ENCODE measurements around the gene SLC35G1. TPM values are rescaled to one million over a fixed set of nuclear protein-coding genes. Genes with fewer than 3 reads are reported as not detected.
A peak's percentile ranks its signal among the peaks of the same experiment; 100 is the strongest.

Gene SLC35G1
- total and polyA plus RNA-seq, 11 donors, result 1.3 to 4.1 (median 2.0) TPM

DNA sequence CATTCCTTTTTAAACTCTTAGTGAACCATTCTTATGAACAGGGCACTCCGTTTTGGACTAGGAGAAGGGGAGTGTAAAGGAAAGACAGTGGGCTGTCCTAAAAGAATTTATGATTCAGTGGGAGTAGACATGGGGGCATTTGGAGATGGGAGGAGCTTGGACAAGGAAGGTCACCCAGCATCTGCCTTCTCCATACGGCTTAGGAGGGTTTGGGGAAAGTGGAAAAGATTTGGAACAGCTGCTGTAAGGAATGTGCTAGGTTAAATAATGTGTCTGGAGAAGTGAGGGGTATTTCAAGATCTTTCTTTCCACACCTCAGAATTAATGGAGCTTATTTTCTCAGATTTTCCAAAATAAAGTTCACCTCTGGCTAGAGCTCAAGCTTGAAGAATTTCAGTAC, 24.0 kb downstream of the SLC35G1 start:
- intact Hi-C loops (cut with DNase I), result loop anchor here (1.0 to 10.0 kb wide), 8 partner anchors 147 to 527 kb away; no protein-coding TSS in a partner anchor
- no peak for DNase-seq
- Histone ChIP-seq H3K4me1 (peaks cover 0 to 13% (median 4%) of the 10 kb centered on the region in 12 donors), H3K9me3 (no peaks in the 10 kb centered on the region), H3K27ac (no peak overlapping the region), H3K4me3 (no peak overlapping the region), H3K27me3 (no peaks in the 10 kb centered on the region), H3K36me3 (no peaks in the 10 kb centered on the region)
- ATAC-seq, result no peak
- TF ChIP-seq, protein P1, sequence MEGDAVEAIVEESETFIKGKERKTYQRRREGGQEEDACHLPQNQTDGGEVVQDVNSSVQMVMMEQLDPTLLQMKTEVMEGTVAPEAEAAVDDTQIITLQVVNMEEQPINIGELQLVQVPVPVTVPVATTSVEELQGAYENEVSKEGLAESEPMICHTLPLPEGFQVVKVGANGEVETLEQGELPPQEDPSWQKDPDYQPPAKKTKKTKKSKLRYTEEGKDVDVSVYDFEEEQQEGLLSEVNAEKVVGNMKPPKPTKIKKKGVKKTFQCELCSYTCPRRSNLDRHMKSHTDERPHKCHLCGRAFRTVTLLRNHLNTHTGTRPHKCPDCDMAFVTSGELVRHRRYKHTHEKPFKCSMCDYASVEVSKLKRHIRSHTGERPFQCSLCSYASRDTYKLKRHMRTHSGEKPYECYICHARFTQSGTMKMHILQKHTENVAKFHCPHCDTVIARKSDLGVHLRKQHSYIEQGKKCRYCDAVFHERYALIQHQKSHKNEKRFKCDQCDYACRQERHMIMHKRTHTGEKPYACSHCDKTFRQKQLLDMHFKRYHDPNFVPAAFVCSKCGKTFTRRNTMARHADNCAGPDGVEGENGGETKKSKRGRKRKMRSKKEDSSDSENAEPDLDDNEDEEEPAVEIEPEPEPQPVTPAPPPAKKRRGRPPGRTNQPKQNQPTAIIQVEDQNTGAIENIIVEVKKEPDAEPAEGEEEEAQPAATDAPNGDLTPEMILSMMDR (IDR thresholded peaks at IDR 0.05), result no peak
- no peak for TF ChIP-seq POLR2A (IDR thresholded peaks at IDR 0.05)
- WGBS, 4 donors, result 45 to 70% (median 63%) methylated on average over 2 of the region's 2 CpGs

DNA sequence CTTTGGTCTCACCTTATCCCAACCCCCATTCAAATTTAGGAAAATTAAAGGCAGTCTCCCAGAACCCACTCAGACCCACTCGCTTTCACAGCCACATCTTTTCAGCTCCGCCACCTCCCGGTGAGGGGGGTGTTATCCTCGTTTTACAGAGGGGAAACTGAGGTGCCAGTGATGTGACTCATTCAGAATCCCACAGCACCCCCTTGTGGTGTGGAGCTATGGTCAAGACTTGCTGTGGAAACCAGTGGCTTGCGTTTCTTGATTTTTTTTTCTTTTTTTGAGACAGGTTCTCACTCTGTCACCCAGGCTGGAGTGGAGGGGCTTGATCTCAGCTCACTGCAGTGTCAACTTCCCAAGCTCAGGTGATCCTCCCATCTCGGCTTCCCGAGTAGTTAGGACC, 27.6 kb downstream of the SLC35G1 start:
- intact Hi-C loops (cut with DNase I), result no loop called here
- 74 to 89% (median 86%) methylated on average over 7 of the region's 7 CpGs for WGBS, 4 donors
- peaks cover 0 to 13% (median 2%) of the 10 kb centered on the region in 12 donors for H3K4me1 ChIP-seq

GRCh38 chr10:93926613-93927012, 32.8 kb downstream of the SLC35G1 start:
- no peaks in the 10 kb centered on the region for H3K4me1 ChIP-seq
- no peak for DNase-seq
- no peak for ATAC-seq
- H3K36me3 ChIP-seq, result no peaks in the 10 kb centered on the region
- no peaks in the 10 kb centered on the region for H3K27me3 ChIP-seq
- H3K27ac ChIP-seq, result no peak overlapping the region
- H3K9me3 ChIP-seq, result no peaks in the 10 kb centered on the region
- no peak overlapping the region for H3K4me3 ChIP-seq
- WGBS, 4 donors, result 96 to 100% (median 99%) methylated on average over 1 of the region's 1 CpG
- intact Hi-C loops (cut with DNase I), result no loop called here
- TF ChIP-seq, protein P1 (IDR thresholded peaks at IDR 0.05), result no peak
- TF ChIP-seq POLR2A (IDR thresholded peaks at IDR 0.05), result no peak

More for the DNA sequence above, 27.6 kb downstream of the SLC35G1 start:
- ATAC-seq (no peak), DNase-seq (no peak)
- H3K4me3 ChIP-seq, result no peak overlapping the region
- no peaks in the 10 kb centered on the region for H3K36me3 ChIP-seq
- TF ChIP-seq, protein P1 (IDR thresholded peaks at IDR 0.05), result peak in 7 of 12 donors; percentile 18 to 36 (median 26)
- no peak for TF ChIP-seq POLR2A (IDR thresholded peaks at IDR 0.05)
- H3K27me3 ChIP-seq, result no peaks in the 10 kb centered on the region
- H3K27ac ChIP-seq, result no peak overlapping the region
- H3K9me3 ChIP-seq, result no peaks in the 10 kb centered on the region

DNA sequence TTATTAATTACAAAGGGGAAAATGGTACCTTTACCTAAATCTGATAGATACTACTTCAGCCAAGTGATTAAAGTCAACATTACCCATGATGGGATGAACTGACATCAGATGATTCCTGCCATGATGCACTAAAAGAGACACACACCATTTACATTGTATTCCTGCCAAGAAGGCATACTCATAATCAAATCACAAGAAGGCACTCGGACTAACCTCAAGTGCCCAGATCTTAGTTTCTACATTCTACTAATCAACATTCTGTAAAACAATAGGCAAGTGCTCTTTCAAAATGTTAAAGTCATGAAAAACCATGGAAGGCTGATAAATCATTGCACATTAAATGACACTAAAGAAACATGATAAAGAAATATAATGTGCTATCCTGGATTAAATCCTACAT, 44.4 kb downstream of the SLC35G1 start:
- TF ChIP-seq POLR2A (IDR thresholded peaks at IDR 0.05), result no peak
- no peaks in the 10 kb centered on the region for H3K27me3 ChIP-seq
- DNase-seq (no peak), ATAC-seq (no peak)
- no peaks in the 10 kb centered on the region for H3K9me3 ChIP-seq
- no peak overlapping the region for H3K27ac ChIP-seq
- no peak overlapping the region for H3K4me3 ChIP-seq
- H3K4me1 ChIP-seq, result peaks cover 0 to 22% (median 8%) of the 10 kb centered on the region in 12 donors
- intact Hi-C loops (cut with DNase I), result no loop called here
- 67 to 83% (median 75%) methylated on average over 1 of the region's 1 CpG for WGBS, 4 donors
- no peaks in the 10 kb centered on the region for H3K36me3 ChIP-seq

GRCh38 chr10:93940881-93941280, 47.1 kb downstream of the SLC35G1 start:
- ATAC-seq (no peak), DNase-seq (no peak)
- Histone ChIP-seq H3K4me3 (no peak overlapping the region), H3K36me3 (no peaks in the 10 kb centered on the region), H3K9me3 (no peaks in the 10 kb centered on the region), H3K27me3 (no peaks in the 10 kb centered on the region), H3K27ac (peak overlapping the region in 2 of 12 donors; percentile 35 to 40), H3K4me1 (peaks cover 0 to 29% (median 12%) of the 10 kb centered on the region in 12 donors)
- TF ChIP-seq POLR2A (IDR thresholded peaks at IDR 0.05), result no peak
- TF ChIP-seq, protein P1 (IDR thresholded peaks at IDR 0.05), result no peak
- WGBS, 4 donors, result 74 to 88% (median 82%) methylated on average over 6 of the region's 6 CpGs
- intact Hi-C loops (cut with DNase I), result loop anchor here in 2 of 10 donors (10.0 kb wide), 2 partner anchors 54 to 134 kb away; partner anchors contain the start of gene PLCE1 (in 1 of the 2)
